SK-N-SH (cell line): ENCODE measurements around the gene PCK1. TPM values are rescaled to one million over a fixed set of nuclear protein-coding genes. Genes with fewer than 3 reads are reported as not detected.

Source experiments
- CTCF ChIA-PET: fragments of 300-600, 350-600 bp; formaldehyde crosslinking; extraction: SDS; loops from one replicate; lab custom pipeline; 2021; lab: Yijun Ruan, JAX
- POLR2A ChIA-PET: fragments of 350-600 bp; sonication (Branson Sonifier 250); formaldehyde crosslinking; extraction: SDS; loops from one replicate; lab custom pipeline; 2020; ENCODE audit warnings: antibody characterized with exemption, inconsistent platforms; lab: Yijun Ruan, JAX
- DNase-seq: peaks from one replicate; pipeline ENCODE4 v3.0.0; 2012
- H2AFZ ChIP-seq: fragments of 200-600 bp; sonication (generic); 2 replicates; pipeline ENCODE4 v1.8.1; 2016; ENCODE audit warnings: antibody characterized with exemption, mild to moderate bottlenecking, low read depth
- H3F3A ChIP-seq: fragments of 200-600 bp; sonication (generic); replicated peaks from 2 replicates; pipeline ENCODE3; 2016; ENCODE audit warnings: antibody characterized with exemption, mild to moderate bottlenecking; ENCODE audit not compliant: insufficient read depth
- H3K27ac ChIP-seq, 2 experiments: fragments of 200-500 bp in 1 of 2; fragments of 200-600 bp in 1 of 2; sonication (Bioruptor generic) in 1 of 2; sonication (generic), shearing (Covaris generic) in 1 of 2; 2 replicates each; pipeline versions ENCODE4 v1.5.1 to v1.6.1; 2014 to 2016; ENCODE audit warnings: low read depth in 2 of 2, inconsistent platforms in 1 of 2, low read length in 1 of 2, mild to moderate bottlenecking in 1 of 2, mixed read lengths in 1 of 2
- H3K27me3 ChIP-seq: fragments of 200-600 bp; sonication (generic), shearing (Covaris generic); 2 replicates; pipeline ENCODE4 v1.6.1; 2016; ENCODE audit warnings: mixed run types; ENCODE audit not compliant: insufficient read depth
- H3K36me3 ChIP-seq, 2 experiments: fragments of 200-500 bp in 1 of 2; fragments of 200-600 bp in 1 of 2; sonication (Bioruptor generic) in 1 of 2; sonication (generic) in 1 of 2; replicated peaks in 1 of 2; 2 replicates each; pipeline versions ENCODE3 to v1.5.1; 2014 to 2016; ENCODE audit warnings: low read length in 1 of 2, mild to moderate bottlenecking in 1 of 2; ENCODE audit not compliant: insufficient read depth in 2 of 2, control insufficient read depth in 1 of 2
- H3K4me1 ChIP-seq, 2 experiments: fragments of 200-500 bp in 1 of 2; fragments of 200-600 bp in 1 of 2; sonication (Bioruptor generic) in 1 of 2; sonication (generic), shearing (Covaris generic) in 1 of 2; 2 replicates each; pipeline versions ENCODE4 v1.5.1 to v1.6.1; 2014 to 2016; ENCODE audit warnings: low read depth in 1 of 2, low read length in 1 of 2, mixed run types in 1 of 2; ENCODE audit not compliant: insufficient read depth in 2 of 2, control insufficient read depth in 1 of 2
- H3K4me2 ChIP-seq: fragments of 200-600 bp; sonication (generic), shearing (Covaris generic); 2 replicates; pipeline ENCODE4 v1.6.1; 2017; ENCODE audit warnings: mixed run types
- H3K4me3 ChIP-seq, 2 experiments: fragments of 200-500 bp in 1 of 2; fragments of 200-600 bp in 1 of 2; sonication (Bioruptor generic) in 1 of 2; sonication (generic), shearing (Covaris generic) in 1 of 2; 2 replicates each; pipeline versions ENCODE4 v1.5.1 to v1.8.1; 2014 to 2016; ENCODE audit warnings: low read depth in 2 of 2, inconsistent platforms in 1 of 2, low read length in 1 of 2, mild to moderate bottlenecking in 1 of 2, mixed read lengths in 1 of 2, moderate library complexity in 1 of 2
- H3K79me2 ChIP-seq: fragments of 200-600 bp; sonication (generic); 2 replicates; pipeline ENCODE4 v1.8.1; 2017; ENCODE audit warnings: mild to moderate bottlenecking; ENCODE audit not compliant: insufficient read depth
- H3K9ac ChIP-seq: fragments of 200-600 bp; sonication (generic); 2 replicates; pipeline ENCODE4 v1.6.1; 2017; ENCODE audit warnings: mixed run types
- H3K9me2 ChIP-seq: fragments of 200-600 bp; sonication (generic); 2 replicates; pipeline ENCODE4 v1.6.1; 2017; ENCODE audit warnings: mixed run types
- H3K9me3 ChIP-seq: fragments of 200-600 bp; sonication (generic); 2 replicates; pipeline ENCODE4 v1.6.1; 2017; ENCODE audit warnings: mixed run types, mild to moderate bottlenecking, moderate library complexity
- H4K20me1 ChIP-seq: fragments of 200-600 bp; sonication (generic); 2 replicates; pipeline ENCODE4 v1.6.1; 2017; ENCODE audit warnings: mild to moderate bottlenecking, mixed run types; ENCODE audit not compliant: insufficient read depth
- CHD2 ChIP-seq: fragments of 150-350 bp; IDR thresholded peaks from 2 replicates; pipeline ENCODE4 v1.6.1; 2018; ENCODE audit warnings: low read length; ENCODE audit not compliant: partially characterized antibody
- ELF1 ChIP-seq: IDR thresholded peaks from 2 replicates; pipeline ENCODE4 v1.4.0; 2012
- FOXJ3 ChIP-seq: sonication (generic); formaldehyde crosslinking; IDR thresholded peaks from 2 replicates; pipeline ENCODE4 v1.5.1; 2020; ENCODE audit warnings: mild to moderate bottlenecking, missing genetic modification reagents
- GABPA ChIP-seq: IDR thresholded peaks from 2 replicates; pipeline ENCODE4 v1.4.0; 2012; ENCODE audit warnings: low read depth, mild to moderate bottlenecking
- MEF2A ChIP-seq: IDR thresholded peaks from 2 replicates; pipeline ENCODE4 v1.4.0; 2012; ENCODE audit warnings: low read depth, borderline replicate concordance
- MXI1 ChIP-seq: IDR thresholded peaks from 2 replicates; pipeline ENCODE4 v1.6.1; 2012; ENCODE audit warnings: mild to moderate bottlenecking, low read depth, low read length, improper control_type of control experiment
- NFIC ChIP-seq: IDR thresholded peaks from 2 replicates; pipeline ENCODE4 v1.4.0; 2012; ENCODE audit warnings: borderline replicate concordance
- POLR2AphosphoS5 ChIP-seq: IDR thresholded peaks from 2 replicates; pipeline ENCODE4 v1.6.1; 2012; ENCODE audit warnings: low read depth, low read length
- RAD21 ChIP-seq: IDR thresholded peaks from 2 replicates; pipeline ENCODE4 v1.6.1; 2012; ENCODE audit warnings: mild to moderate bottlenecking, low read length
- RFX5 ChIP-seq: IDR thresholded peaks from 2 replicates; pipeline ENCODE4 v1.6.1; 2012; ENCODE audit warnings: mild to moderate bottlenecking, improper control_type of control experiment, low read length
- RXRA ChIP-seq: IDR thresholded peaks from 2 replicates; pipeline ENCODE4 v1.4.0; 2012; ENCODE audit warnings: low read depth, mild to moderate bottlenecking, borderline replicate concordance
- SIN3A ChIP-seq: IDR thresholded peaks from 2 replicates; pipeline ENCODE4 v1.6.1; 2012; ENCODE audit warnings: low read depth, mild to moderate bottlenecking, low read length, moderate library complexity, borderline replicate concordance
- SMC3 ChIP-seq: IDR thresholded peaks from 2 replicates; pipeline ENCODE4 v1.6.1; 2012; ENCODE audit warnings: low read depth, low read length, improper control_type of control experiment
- TAF1 ChIP-seq: IDR thresholded peaks from 2 replicates; pipeline ENCODE4 v1.6.1; 2012; ENCODE audit warnings: low read depth, mild to moderate bottlenecking, low read length, moderate library complexity, borderline replicate concordance
- WGBS: methylation state at CpG from one replicate; pipeline ENCODE4 v1.1.6; 2017; ENCODE audit warnings: low lambda C conversion rate; 5-methylcytosine and 5-hydroxymethylcytosine counted together
- polyA plus RNA-seq, 3 experiments: library from polyadenylated mRNA; depleted of rRNA; stranded (reverse); fragments of >200 nt; gene quantifications; 2 replicates each; pipeline ENCODE4 v1.2.3, GENCODE V29; 2012
- TF ChIP-seq, protein P1 (sequence below): IDR thresholded peaks from 2 replicates; pipeline ENCODE4 v1.4.0; 2012; ENCODE audit warnings: low read depth
- TF ChIP-seq, protein P2 (sequence below): fragments of 200-600 bp; sonication (generic); IDR thresholded peaks from 2 replicates; pipeline ENCODE4 v1.6.1; 2017; ENCODE audit warnings: antibody characterized with exemption, mild to moderate bottlenecking, moderate library complexity
- TF ChIP-seq, protein P3 (sequence below): IDR thresholded peaks from 2 replicates; pipeline ENCODE4 v1.6.1; 2012; ENCODE audit warnings: mild to moderate bottlenecking, low read depth, low read length, moderate library complexity
- TF ChIP-seq, protein P4 (sequence below): IDR thresholded peaks from 2 replicates; pipeline ENCODE4 v1.4.0; 2012; ENCODE audit warnings: low read depth, borderline replicate concordance

PCK1 gene
- polyA plus RNA-seq, 1 of the 3 experiments (the other 2 are of a cell fraction) = not detected

DNA sequence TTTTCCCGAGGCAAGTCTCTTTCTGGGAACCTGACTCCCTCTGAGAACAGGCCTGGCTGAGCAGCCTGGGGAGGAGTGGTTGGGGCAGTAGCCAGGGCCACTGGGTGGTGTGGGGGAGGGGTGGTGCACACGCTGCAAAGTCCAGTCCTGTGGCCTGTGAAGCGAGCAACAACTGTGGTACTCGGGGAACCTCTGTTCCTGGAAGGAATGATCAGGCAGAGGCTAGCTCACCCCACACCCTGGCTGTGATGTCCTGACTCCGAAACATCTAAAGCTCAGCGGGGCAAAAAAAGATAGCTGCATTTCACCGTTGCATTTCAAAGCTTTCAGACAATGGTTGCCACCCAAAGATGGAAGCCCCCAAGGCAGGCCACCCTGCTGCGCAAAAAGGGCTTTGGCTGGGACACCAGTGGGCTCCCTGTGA lies 25.5 kb downstream of the PCK1 start:
- Histone ChIP-seq H3K9me3 (no peaks in the 10 kb centered on the region), H3K27me3 (peaks cover 7% of the 10 kb centered on the region; the same call in 1 of the 2 replicates), H2AFZ (no peak overlapping the region), H3F3A (no peaks in the 10 kb centered on the region), H3K9me2 (no peaks in the 10 kb centered on the region), H3K36me3 (no peaks in the 10 kb centered on the region)
- POLR2A ChIA-PET = no interaction called here
- TF ChIP-seq FOXJ3 = no peak
- TF ChIP-seq POLR2AphosphoS5 = no peak
- TF ChIP-seq, protein P1, sequence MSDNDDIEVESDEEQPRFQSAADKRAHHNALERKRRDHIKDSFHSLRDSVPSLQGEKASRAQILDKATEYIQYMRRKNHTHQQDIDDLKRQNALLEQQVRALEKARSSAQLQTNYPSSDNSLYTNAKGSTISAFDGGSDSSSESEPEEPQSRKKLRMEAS = no peak
- no peak for TF ChIP-seq SMC3
- TF ChIP-seq TAF1 = no peak
- TF ChIP-seq MEF2A = no peak
- TF ChIP-seq, protein P2, sequence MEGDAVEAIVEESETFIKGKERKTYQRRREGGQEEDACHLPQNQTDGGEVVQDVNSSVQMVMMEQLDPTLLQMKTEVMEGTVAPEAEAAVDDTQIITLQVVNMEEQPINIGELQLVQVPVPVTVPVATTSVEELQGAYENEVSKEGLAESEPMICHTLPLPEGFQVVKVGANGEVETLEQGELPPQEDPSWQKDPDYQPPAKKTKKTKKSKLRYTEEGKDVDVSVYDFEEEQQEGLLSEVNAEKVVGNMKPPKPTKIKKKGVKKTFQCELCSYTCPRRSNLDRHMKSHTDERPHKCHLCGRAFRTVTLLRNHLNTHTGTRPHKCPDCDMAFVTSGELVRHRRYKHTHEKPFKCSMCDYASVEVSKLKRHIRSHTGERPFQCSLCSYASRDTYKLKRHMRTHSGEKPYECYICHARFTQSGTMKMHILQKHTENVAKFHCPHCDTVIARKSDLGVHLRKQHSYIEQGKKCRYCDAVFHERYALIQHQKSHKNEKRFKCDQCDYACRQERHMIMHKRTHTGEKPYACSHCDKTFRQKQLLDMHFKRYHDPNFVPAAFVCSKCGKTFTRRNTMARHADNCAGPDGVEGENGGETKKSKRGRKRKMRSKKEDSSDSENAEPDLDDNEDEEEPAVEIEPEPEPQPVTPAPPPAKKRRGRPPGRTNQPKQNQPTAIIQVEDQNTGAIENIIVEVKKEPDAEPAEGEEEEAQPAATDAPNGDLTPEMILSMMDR = no peak
- no peak for TF ChIP-seq SIN3A
- no peak for TF ChIP-seq GABPA
- TF ChIP-seq, all 33 proteins: peak for 0
- no peak for DNase-seq
- CTCF ChIA-PET = interaction anchor here (0.9 to 21.1 kb wide), 5 partner anchors 11 to 623 kb away, joined by 3 to 403 read pairs (median 6); no protein-coding TSS in a partner anchor
- Histone ChIP-seq H3K4me1 (no peaks in the 10 kb centered on the region; a peak in 1 of 4 replicates), H3K27ac (no peak overlapping the region), H3K4me3 (no peak overlapping the region), H3K4me2 (no peak overlapping the region), H4K20me1 (no peaks in the 10 kb centered on the region), H3K79me2 (no peaks in the 10 kb centered on the region), H3K9ac (no peak overlapping the region)
- WGBS = 43% methylated on average over 8 of the region's 8 CpGs

DNA sequence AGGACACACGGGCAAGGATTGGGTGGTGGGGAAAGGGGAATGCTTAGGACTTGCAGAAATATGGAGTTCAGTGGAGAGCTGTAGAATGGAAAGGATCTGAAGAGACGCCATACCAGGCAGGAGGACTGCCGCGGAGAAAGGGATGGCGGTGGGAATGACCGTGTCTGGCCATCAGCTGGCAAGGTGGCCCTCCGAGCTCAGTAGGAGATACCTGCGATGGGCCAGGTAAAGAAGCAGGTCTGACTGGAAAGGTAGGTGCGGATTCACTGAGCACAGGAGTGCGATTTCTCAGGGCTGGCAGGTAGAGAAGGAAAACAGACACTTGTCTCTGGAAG lies 26.0 kb downstream of the PCK1 start:
- 64% methylated on average over 10 of the region's 10 CpGs for WGBS
- Histone ChIP-seq H3K27me3 (peaks cover 7% of the 10 kb centered on the region; the same call in 1 of the 2 replicates), H3K9me2 (no peaks in the 10 kb centered on the region), H3K4me3 (no peak overlapping the region), H3K9ac (no peak overlapping the region), H3K4me1 (no peaks in the 10 kb centered on the region; a peak in 1 of 4 replicates), H3K27ac (no peak overlapping the region), H4K20me1 (no peaks in the 10 kb centered on the region), H3F3A (no peaks in the 10 kb centered on the region), H3K9me3 (no peaks in the 10 kb centered on the region), H3K36me3 (no peaks in the 10 kb centered on the region), H2AFZ (no peak overlapping the region), H3K4me2 (no peak overlapping the region), H3K79me2 (no peaks in the 10 kb centered on the region)
- ChIA-PET CTCF (interaction anchor here (0.6 to 21.1 kb wide), 5 partner anchors 10 to 623 kb away, joined by 3 to 403 read pairs (median 6); no protein-coding TSS in a partner anchor), POLR2A (no interaction called here)
- DNase-seq = no peak
- no peak for TF ChIP-seq CHD2
- TF ChIP-seq GABPA = no peak
- TF ChIP-seq, protein P3, sequence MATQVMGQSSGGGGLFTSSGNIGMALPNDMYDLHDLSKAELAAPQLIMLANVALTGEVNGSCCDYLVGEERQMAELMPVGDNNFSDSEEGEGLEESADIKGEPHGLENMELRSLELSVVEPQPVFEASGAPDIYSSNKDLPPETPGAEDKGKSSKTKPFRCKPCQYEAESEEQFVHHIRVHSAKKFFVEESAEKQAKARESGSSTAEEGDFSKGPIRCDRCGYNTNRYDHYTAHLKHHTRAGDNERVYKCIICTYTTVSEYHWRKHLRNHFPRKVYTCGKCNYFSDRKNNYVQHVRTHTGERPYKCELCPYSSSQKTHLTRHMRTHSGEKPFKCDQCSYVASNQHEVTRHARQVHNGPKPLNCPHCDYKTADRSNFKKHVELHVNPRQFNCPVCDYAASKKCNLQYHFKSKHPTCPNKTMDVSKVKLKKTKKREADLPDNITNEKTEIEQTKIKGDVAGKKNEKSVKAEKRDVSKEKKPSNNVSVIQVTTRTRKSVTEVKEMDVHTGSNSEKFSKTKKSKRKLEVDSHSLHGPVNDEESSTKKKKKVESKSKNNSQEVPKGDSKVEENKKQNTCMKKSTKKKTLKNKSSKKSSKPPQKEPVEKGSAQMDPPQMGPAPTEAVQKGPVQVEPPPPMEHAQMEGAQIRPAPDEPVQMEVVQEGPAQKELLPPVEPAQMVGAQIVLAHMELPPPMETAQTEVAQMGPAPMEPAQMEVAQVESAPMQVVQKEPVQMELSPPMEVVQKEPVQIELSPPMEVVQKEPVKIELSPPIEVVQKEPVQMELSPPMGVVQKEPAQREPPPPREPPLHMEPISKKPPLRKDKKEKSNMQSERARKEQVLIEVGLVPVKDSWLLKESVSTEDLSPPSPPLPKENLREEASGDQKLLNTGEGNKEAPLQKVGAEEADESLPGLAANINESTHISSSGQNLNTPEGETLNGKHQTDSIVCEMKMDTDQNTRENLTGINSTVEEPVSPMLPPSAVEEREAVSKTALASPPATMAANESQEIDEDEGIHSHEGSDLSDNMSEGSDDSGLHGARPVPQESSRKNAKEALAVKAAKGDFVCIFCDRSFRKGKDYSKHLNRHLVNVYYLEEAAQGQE = no peak
- TF ChIP-seq, protein P2 = no peak
- TF ChIP-seq RAD21 = no peak
- TF ChIP-seq RFX5 = no peak
- TF ChIP-seq NFIC = no peak
- TF ChIP-seq RXRA = no peak
- no peak for TF ChIP-seq ELF1
- TF ChIP-seq, protein P1 = no peak
- TF ChIP-seq, protein P4, sequence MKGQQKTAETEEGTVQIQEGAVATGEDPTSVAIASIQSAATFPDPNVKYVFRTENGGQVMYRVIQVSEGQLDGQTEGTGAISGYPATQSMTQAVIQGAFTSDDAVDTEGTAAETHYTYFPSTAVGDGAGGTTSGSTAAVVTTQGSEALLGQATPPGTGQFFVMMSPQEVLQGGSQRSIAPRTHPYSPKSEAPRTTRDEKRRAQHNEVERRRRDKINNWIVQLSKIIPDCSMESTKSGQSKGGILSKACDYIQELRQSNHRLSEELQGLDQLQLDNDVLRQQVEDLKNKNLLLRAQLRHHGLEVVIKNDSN = no peak
- no peak for TF ChIP-seq MXI1
